CD4-positive, alpha-beta T cell treated with Interleukin-17A for 1 hour (primary cell): ENCODE data around the gene SMIM41.

ENCODE experiments used
- DNase-seq: peaks from one replicate; pipeline ENCODE4 v3.0.0-alpha.2; 2020

SMIM41 gene

GRCh38 chr12:52122904-52123303 is 43.4 kb downstream of the SMIM41 start:
- no peak for DNase-seq

GRCh38 chr12:52123487-52124186 is 44.1 kb downstream of the SMIM41 start:
- no peak for DNase-seq

- no peak for DNase-seq
Observed at GRCh38 chr12:52125476-52125900, 46.0 kb downstream of the SMIM41 start.

- DNase-seq = no peak
Observed at GRCh38 chr12:52126050-52126604, 46.6 kb downstream of the SMIM41 start.

- DNase-seq = no peak
Observed at GRCh38 chr12:52126605-52127578, 47.4 kb downstream of the SMIM41 start.

GRCh38 chr12:52127683-52128450 is 48.4 kb downstream of the SMIM41 start:
- no peak for DNase-seq

- no peak for DNase-seq
Observed at GRCh38 chr12:52130711-52131110, 51.2 kb downstream of the SMIM41 start.

- DNase-seq = no peak
Observed at GRCh38 chr12:52132754-52133161, 53.3 kb downstream of the SMIM41 start.

GRCh38 chr12:52137746-52138145 is 58.2 kb downstream of the SMIM41 start:
- DNase-seq = no peak

GRCh38 chr12:52139147-52139546 is 59.6 kb downstream of the SMIM41 start:
- no peak for DNase-seq

GRCh38 chr12:52139579-52140062 is 60.1 kb downstream of the SMIM41 start:
- peak; percentile 42 for DNase-seq

GRCh38 chr12:52141306-52141705 is 61.8 kb downstream of the SMIM41 start:
- no peak for DNase-seq

GRCh38 chr12:52141875-52142274 is 62.4 kb downstream of the SMIM41 start:
- DNase-seq = no peak

GRCh38 chr12:52142431-52142830 is 62.9 kb downstream of the SMIM41 start:
- no peak for DNase-seq

- DNase-seq = no peak
Observed at GRCh38 chr12:52144512-52145227, 65.2 kb downstream of the SMIM41 start.

- DNase-seq = no peak
Observed at GRCh38 chr12:52145228-52146088, 66.0 kb downstream of the SMIM41 start.

GRCh38 chr12:52146089-52146821 is 66.8 kb downstream of the SMIM41 start:
- DNase-seq = no peak

- DNase-seq = no peak
Observed at GRCh38 chr12:52146822-52147366, 67.4 kb downstream of the SMIM41 start.

- DNase-seq = no peak
Observed at GRCh38 chr12:52147367-52147963, 68.0 kb downstream of the SMIM41 start.
